SK-N-SH (cell line): ENCODE data around the gene SYNGR1. TPM values are rescaled to one million over a fixed set of nuclear protein-coding genes. Genes with fewer than 3 reads are reported as not detected.

Experiments
- CTCF ChIA-PET: fragments of 300-600, 350-600 bp; formaldehyde crosslinking; extraction: SDS; loops from one replicate; lab custom pipeline; 2021; lab: Yijun Ruan, JAX
- POLR2A ChIA-PET: fragments of 350-600 bp; sonication (Branson Sonifier 250); formaldehyde crosslinking; extraction: SDS; loops from one replicate; lab custom pipeline; 2020; ENCODE audit warnings: antibody characterized with exemption, inconsistent platforms; lab: Yijun Ruan, JAX
- DNase-seq: peaks from one replicate; pipeline ENCODE4 v3.0.0; 2012
- H2AFZ ChIP-seq: fragments of 200-600 bp; sonication (generic); 2 replicates; pipeline ENCODE4 v1.8.1; 2016; ENCODE audit warnings: antibody characterized with exemption, mild to moderate bottlenecking, low read depth
- H3F3A ChIP-seq: fragments of 200-600 bp; sonication (generic); replicated peaks from 2 replicates; pipeline ENCODE3; 2016; ENCODE audit warnings: antibody characterized with exemption, mild to moderate bottlenecking; ENCODE audit not compliant: insufficient read depth
- H3K27ac ChIP-seq, 2 experiments: fragments of 200-500 bp in 1 of 2; fragments of 200-600 bp in 1 of 2; sonication (Bioruptor generic) in 1 of 2; sonication (generic), shearing (Covaris generic) in 1 of 2; 2 replicates each; pipeline versions ENCODE4 v1.5.1 to v1.6.1; 2014 to 2016; ENCODE audit warnings: low read depth in 2 of 2, inconsistent platforms in 1 of 2, low read length in 1 of 2, mild to moderate bottlenecking in 1 of 2, mixed read lengths in 1 of 2
- H3K27me3 ChIP-seq: fragments of 200-600 bp; sonication (generic), shearing (Covaris generic); 2 replicates; pipeline ENCODE4 v1.6.1; 2016; ENCODE audit warnings: mixed run types; ENCODE audit not compliant: insufficient read depth
- H3K36me3 ChIP-seq, 2 experiments: fragments of 200-500 bp in 1 of 2; fragments of 200-600 bp in 1 of 2; sonication (Bioruptor generic) in 1 of 2; sonication (generic) in 1 of 2; replicated peaks in 1 of 2; 2 replicates each; pipeline versions ENCODE3 to v1.5.1; 2014 to 2016; ENCODE audit warnings: low read length in 1 of 2, mild to moderate bottlenecking in 1 of 2; ENCODE audit not compliant: insufficient read depth in 2 of 2, control insufficient read depth in 1 of 2
- H3K4me1 ChIP-seq, 2 experiments: fragments of 200-500 bp in 1 of 2; fragments of 200-600 bp in 1 of 2; sonication (Bioruptor generic) in 1 of 2; sonication (generic), shearing (Covaris generic) in 1 of 2; 2 replicates each; pipeline versions ENCODE4 v1.5.1 to v1.6.1; 2014 to 2016; ENCODE audit warnings: low read depth in 1 of 2, low read length in 1 of 2, mixed run types in 1 of 2; ENCODE audit not compliant: insufficient read depth in 2 of 2, control insufficient read depth in 1 of 2
- H3K4me2 ChIP-seq: fragments of 200-600 bp; sonication (generic), shearing (Covaris generic); 2 replicates; pipeline ENCODE4 v1.6.1; 2017; ENCODE audit warnings: mixed run types
- H3K4me3 ChIP-seq, 2 experiments: fragments of 200-500 bp in 1 of 2; fragments of 200-600 bp in 1 of 2; sonication (Bioruptor generic) in 1 of 2; sonication (generic), shearing (Covaris generic) in 1 of 2; 2 replicates each; pipeline versions ENCODE4 v1.5.1 to v1.8.1; 2014 to 2016; ENCODE audit warnings: low read depth in 2 of 2, inconsistent platforms in 1 of 2, low read length in 1 of 2, mild to moderate bottlenecking in 1 of 2, mixed read lengths in 1 of 2, moderate library complexity in 1 of 2
- H3K79me2 ChIP-seq: fragments of 200-600 bp; sonication (generic); 2 replicates; pipeline ENCODE4 v1.8.1; 2017; ENCODE audit warnings: mild to moderate bottlenecking; ENCODE audit not compliant: insufficient read depth
- H3K9ac ChIP-seq: fragments of 200-600 bp; sonication (generic); 2 replicates; pipeline ENCODE4 v1.6.1; 2017; ENCODE audit warnings: mixed run types
- H3K9me2 ChIP-seq: fragments of 200-600 bp; sonication (generic); 2 replicates; pipeline ENCODE4 v1.6.1; 2017; ENCODE audit warnings: mixed run types
- H3K9me3 ChIP-seq: fragments of 200-600 bp; sonication (generic); 2 replicates; pipeline ENCODE4 v1.6.1; 2017; ENCODE audit warnings: mixed run types, mild to moderate bottlenecking, moderate library complexity
- H4K20me1 ChIP-seq: fragments of 200-600 bp; sonication (generic); 2 replicates; pipeline ENCODE4 v1.6.1; 2017; ENCODE audit warnings: mild to moderate bottlenecking, mixed run types; ENCODE audit not compliant: insufficient read depth
- CHD2 ChIP-seq: fragments of 150-350 bp; IDR thresholded peaks from 2 replicates; pipeline ENCODE4 v1.6.1; 2018; ENCODE audit warnings: low read length; ENCODE audit not compliant: partially characterized antibody
- ELF1 ChIP-seq: IDR thresholded peaks from 2 replicates; pipeline ENCODE4 v1.4.0; 2012
- EP300 ChIP-seq, 2 experiments: IDR thresholded peaks; 2 replicates each; pipeline versions ENCODE4 v1.4.0 to v1.6.1; 2012; ENCODE audit warnings: borderline replicate concordance in 1 of 2, low read depth in 1 of 2, low read length in 1 of 2
- FOSL2 ChIP-seq: IDR thresholded peaks from 2 replicates; pipeline ENCODE4 v1.4.0; 2012; ENCODE audit warnings: low read depth, mild to moderate bottlenecking, moderate library complexity, borderline replicate concordance
- NRF1 ChIP-seq: IDR thresholded peaks from 2 replicates; pipeline ENCODE4 v1.6.1; 2012; ENCODE audit warnings: low read depth, mild to moderate bottlenecking, low read length
- POLR2AphosphoS5 ChIP-seq: IDR thresholded peaks from 2 replicates; pipeline ENCODE4 v1.6.1; 2012; ENCODE audit warnings: low read depth, low read length
- RCOR1 ChIP-seq: fragments of 150-350 bp; IDR thresholded peaks from 2 replicates; pipeline ENCODE4 v1.6.1; 2017; ENCODE audit warnings: antibody characterized with exemption, low read length
- RFX5 ChIP-seq: IDR thresholded peaks from 2 replicates; pipeline ENCODE4 v1.6.1; 2012; ENCODE audit warnings: mild to moderate bottlenecking, improper control_type of control experiment, low read length
- RXRA ChIP-seq: IDR thresholded peaks from 2 replicates; pipeline ENCODE4 v1.4.0; 2012; ENCODE audit warnings: low read depth, mild to moderate bottlenecking, borderline replicate concordance
- SIN3A ChIP-seq: IDR thresholded peaks from 2 replicates; pipeline ENCODE4 v1.6.1; 2012; ENCODE audit warnings: low read depth, mild to moderate bottlenecking, low read length, moderate library complexity, borderline replicate concordance
- TAF1 ChIP-seq: IDR thresholded peaks from 2 replicates; pipeline ENCODE4 v1.6.1; 2012; ENCODE audit warnings: low read depth, mild to moderate bottlenecking, low read length, moderate library complexity, borderline replicate concordance
- TEAD4 ChIP-seq: IDR thresholded peaks from 2 replicates; pipeline ENCODE4 v1.4.0; 2012; ENCODE audit warnings: mild to moderate bottlenecking, borderline replicate concordance; ENCODE audit not compliant: insufficient read depth
- WGBS: methylation state at CpG from one replicate; pipeline ENCODE4 v1.1.6; 2017; ENCODE audit warnings: low lambda C conversion rate; 5-methylcytosine and 5-hydroxymethylcytosine counted together
- polyA plus RNA-seq, 3 experiments: library from polyadenylated mRNA; depleted of rRNA; stranded (reverse); fragments of >200 nt; gene quantifications; 2 replicates each; pipeline ENCODE4 v1.2.3, GENCODE V29; 2012
- TF ChIP-seq, protein P1 (sequence below): IDR thresholded peaks from 2 replicates; pipeline ENCODE4; 2012
- TF ChIP-seq, protein P2 (sequence below): fragments of 150-350 bp; IDR thresholded peaks from 2 replicates; pipeline ENCODE4 v1.6.1; 2017; ENCODE audit warnings: antibody characterized with exemption, low read length, low read depth, borderline replicate concordance
- TF ChIP-seq, protein P3 (sequence below): fragments of 150-350 bp; IDR thresholded peaks from 2 replicates; pipeline ENCODE4 v1.6.1; 2016; ENCODE audit warnings: mild to moderate bottlenecking, low read depth, low read length

SYNGR1 gene
- polyA plus RNA-seq, 1 of the 3 experiments (the other 2 are of a cell fraction), result 18.7 TPM

DNA sequence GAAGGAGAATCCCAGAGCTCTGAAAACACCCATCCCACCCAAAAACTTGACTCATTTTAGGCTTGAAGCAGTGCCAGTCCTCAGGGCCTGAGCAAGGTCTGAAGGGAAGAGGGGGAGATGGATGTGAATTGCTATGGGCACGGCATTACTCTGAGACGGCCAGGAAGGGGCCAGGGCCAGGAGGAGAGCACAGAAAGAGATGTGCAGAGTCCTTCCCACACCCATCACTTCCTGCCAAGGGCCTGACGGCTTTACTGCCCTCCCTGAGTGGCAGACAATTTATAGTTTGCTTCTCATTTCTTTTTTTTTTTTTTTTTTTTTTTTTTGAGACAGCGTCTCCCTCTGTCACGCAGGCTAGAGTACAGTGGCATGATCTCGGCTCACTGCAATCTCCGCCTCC, 72.3 kb downstream of the SYNGR1 start (continued):
- TF ChIP-seq FOSL2, result no peak
- TF ChIP-seq EP300 (IDR thresholded peaks at IDR 0.05; ENCODE audit: borderline replicate concordance in 1 of 2, low read depth in 1 of 2, low read length in 1 of 2), result no peak
- TF ChIP-seq, all 33 proteins: peak for 0

DNA sequence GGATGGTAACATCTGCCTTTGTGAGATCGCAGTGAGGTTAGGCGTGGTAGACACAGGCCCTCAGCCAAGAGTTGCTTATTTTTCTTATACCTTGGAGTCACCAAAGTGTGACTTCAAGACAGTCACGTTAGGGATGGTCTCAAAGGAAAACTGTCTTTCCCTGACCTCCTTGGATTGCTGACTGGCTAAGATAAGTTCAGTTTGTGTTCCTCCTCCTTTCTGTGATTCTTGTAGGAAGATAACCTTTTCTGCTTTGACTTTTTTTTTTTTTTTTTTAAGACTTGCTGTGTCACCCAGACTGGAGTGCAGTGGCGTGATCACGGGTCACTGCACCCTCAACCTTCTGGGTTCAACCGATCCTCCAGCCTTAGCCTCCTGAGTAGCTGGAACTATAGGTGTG, 72.9 kb downstream of the SYNGR1 start:
- no peak for TF ChIP-seq CHD2
- TF ChIP-seq, all 33 proteins: peak for 0
- H3K27ac ChIP-seq, result no peak overlapping the region
- H3K4me3 ChIP-seq, result no peak overlapping the region
- no peaks in the 10 kb centered on the region; a peak in 1 of 4 replicates for H3K4me1 ChIP-seq
- no peak for DNase-seq
- no peaks in the 10 kb centered on the region for H3K9me2 ChIP-seq
- H3F3A ChIP-seq, result no peaks in the 10 kb centered on the region
- H3K9me3 ChIP-seq, result no peaks in the 10 kb centered on the region
- ChIA-PET POLR2A (no interaction called here), CTCF (no interaction called here)
- peaks cover 0 to 14% of the 10 kb centered on the region in 2 experiments for H3K36me3 ChIP-seq
- no peak overlapping the region for H3K4me2 ChIP-seq
- 90% methylated on average over 5 of the region's 6 CpGs for WGBS
- no peaks in the 10 kb centered on the region for H3K79me2 ChIP-seq
- H2AFZ ChIP-seq, result no peak overlapping the region
- H4K20me1 ChIP-seq, result no peaks in the 10 kb centered on the region
- no peak overlapping the region for H3K9ac ChIP-seq
- H3K27me3 ChIP-seq, result no peaks in the 10 kb centered on the region

DNA sequence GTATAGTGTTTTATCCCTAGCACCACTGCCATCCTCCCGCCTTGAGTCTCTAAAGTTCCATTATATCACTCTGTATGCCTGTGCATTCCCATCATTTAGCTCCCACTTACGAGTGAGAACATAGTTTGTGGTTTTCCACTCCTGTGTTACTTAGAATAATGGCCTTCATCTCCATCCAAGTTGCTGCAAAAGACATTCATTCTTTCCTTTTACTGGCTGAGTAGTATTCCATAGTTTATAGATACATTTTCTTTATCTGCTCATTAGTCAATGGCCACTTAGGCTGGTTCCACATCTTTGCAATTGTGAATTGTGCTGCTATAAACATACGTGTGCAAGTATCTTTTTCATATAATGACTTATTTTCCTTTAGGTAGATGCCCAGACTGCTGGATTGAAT, 74.2 kb downstream of the SYNGR1 start:
- ChIA-PET CTCF (interaction anchor here (0.6 to 1.0 kb wide), 2 partner anchors 10 to 70 kb away, joined by 3 read pairs; no protein-coding TSS in a partner anchor), POLR2A (no interaction called here)
- Histone ChIP-seq H3K9ac (no peak overlapping the region), H3K36me3 (peaks cover 0 to 14% of the 10 kb centered on the region in 2 experiments), H3K27me3 (no peaks in the 10 kb centered on the region), H3K79me2 (no peaks in the 10 kb centered on the region), H3K4me2 (no peak overlapping the region), H2AFZ (no peak overlapping the region), H4K20me1 (no peaks in the 10 kb centered on the region), H3K9me3 (no peaks in the 10 kb centered on the region), H3K9me2 (no peaks in the 10 kb centered on the region), H3F3A (no peaks in the 10 kb centered on the region), H3K4me1 (peaks cover 0 to 4% of the 10 kb centered on the region in 2 experiments; a peak in 1 of 4 replicates), H3K4me3 (no peak overlapping the region), H3K27ac (no peak overlapping the region)
- no peak for DNase-seq
- TF ChIP-seq POLR2AphosphoS5 (no peak), TAF1 (no peak), RXRA (no peak), CHD2 (no peak), RCOR1 (no peak), RFX5 (no peak), ELF1 (no peak), TEAD4 (no peak), SIN3A (no peak), NRF1 (no peak)
- TF ChIP-seq, protein P1, sequence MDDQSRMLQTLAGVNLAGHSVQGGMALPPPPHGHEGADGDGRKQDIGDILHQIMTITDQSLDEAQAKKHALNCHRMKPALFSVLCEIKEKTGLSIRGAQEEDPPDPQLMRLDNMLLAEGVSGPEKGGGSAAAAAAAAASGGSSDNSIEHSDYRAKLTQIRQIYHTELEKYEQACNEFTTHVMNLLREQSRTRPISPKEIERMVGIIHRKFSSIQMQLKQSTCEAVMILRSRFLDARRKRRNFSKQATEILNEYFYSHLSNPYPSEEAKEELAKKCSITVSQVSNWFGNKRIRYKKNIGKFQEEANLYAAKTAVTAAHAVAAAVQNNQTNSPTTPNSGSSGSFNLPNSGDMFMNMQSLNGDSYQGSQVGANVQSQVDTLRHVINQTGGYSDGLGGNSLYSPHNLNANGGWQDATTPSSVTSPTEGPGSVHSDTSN, result no peak
- TF ChIP-seq, protein P2, sequence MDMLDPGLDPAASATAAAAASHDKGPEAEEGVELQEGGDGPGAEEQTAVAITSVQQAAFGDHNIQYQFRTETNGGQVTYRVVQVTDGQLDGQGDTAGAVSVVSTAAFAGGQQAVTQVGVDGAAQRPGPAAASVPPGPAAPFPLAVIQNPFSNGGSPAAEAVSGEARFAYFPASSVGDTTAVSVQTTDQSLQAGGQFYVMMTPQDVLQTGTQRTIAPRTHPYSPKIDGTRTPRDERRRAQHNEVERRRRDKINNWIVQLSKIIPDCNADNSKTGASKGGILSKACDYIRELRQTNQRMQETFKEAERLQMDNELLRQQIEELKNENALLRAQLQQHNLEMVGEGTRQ, result no peak
- TF ChIP-seq, protein P3, sequence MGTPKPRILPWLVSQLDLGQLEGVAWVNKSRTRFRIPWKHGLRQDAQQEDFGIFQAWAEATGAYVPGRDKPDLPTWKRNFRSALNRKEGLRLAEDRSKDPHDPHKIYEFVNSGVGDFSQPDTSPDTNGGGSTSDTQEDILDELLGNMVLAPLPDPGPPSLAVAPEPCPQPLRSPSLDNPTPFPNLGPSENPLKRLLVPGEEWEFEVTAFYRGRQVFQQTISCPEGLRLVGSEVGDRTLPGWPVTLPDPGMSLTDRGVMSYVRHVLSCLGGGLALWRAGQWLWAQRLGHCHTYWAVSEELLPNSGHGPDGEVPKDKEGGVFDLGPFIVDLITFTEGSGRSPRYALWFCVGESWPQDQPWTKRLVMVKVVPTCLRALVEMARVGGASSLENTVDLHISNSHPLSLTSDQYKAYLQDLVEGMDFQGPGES, result no peak
- 91% methylated on average over 3 of the region's 3 CpGs for WGBS
